Measurements from ENCODE around the gene TYR. TPM values are rescaled to one million over a fixed set of nuclear protein-coding genes. Genes with fewer than 3 reads are reported as not detected.
"Not testable (repeated sequence)": the region's sequence is repeated elsewhere in the genome, so short reads cannot be mapped to it uniquely, and the experiment has no call there.

Gene TYR
- total RNA-seq, 2 experiments from 2014 or later = not detected

DNA sequence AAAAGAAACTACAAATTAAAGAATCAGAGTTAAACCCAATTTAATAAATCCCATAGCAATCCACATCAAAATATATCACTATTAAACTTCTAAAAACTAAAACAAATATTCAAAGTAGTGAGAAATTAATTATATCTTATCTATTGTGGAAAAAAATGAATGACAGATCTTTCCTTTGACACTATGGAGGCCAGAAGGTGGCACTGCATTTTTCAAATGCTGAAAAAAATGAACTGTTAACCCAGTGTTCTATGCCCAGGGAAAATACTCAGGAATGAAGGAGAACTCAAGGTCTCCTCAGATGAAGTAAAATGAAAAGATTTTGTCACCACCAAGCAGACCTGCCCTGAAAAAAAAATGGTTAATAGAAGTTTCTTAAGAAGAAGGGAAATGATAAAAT is 27.7 kb downstream of the TYR start:
- ChIA-PET POLR2A (no interaction called here), CTCF (no interaction called here)
- no peaks in the 10 kb centered on the region for H3K36me3 Mint-ChIP-seq (ENCODE audit: low read depth)
- no peak overlapping the region for H3K4me3 Mint-ChIP-seq
- no peak for DNase-seq
- no peaks in the 10 kb centered on the region for H3K27me3 Mint-ChIP-seq
- H3K4me1 Mint-ChIP-seq (ENCODE audit: low read depth) = no peaks in the 10 kb centered on the region
- ATAC-seq = no peak
- H3K27ac Mint-ChIP-seq = no peak overlapping the region
- TF ChIP-seq, protein P1, sequence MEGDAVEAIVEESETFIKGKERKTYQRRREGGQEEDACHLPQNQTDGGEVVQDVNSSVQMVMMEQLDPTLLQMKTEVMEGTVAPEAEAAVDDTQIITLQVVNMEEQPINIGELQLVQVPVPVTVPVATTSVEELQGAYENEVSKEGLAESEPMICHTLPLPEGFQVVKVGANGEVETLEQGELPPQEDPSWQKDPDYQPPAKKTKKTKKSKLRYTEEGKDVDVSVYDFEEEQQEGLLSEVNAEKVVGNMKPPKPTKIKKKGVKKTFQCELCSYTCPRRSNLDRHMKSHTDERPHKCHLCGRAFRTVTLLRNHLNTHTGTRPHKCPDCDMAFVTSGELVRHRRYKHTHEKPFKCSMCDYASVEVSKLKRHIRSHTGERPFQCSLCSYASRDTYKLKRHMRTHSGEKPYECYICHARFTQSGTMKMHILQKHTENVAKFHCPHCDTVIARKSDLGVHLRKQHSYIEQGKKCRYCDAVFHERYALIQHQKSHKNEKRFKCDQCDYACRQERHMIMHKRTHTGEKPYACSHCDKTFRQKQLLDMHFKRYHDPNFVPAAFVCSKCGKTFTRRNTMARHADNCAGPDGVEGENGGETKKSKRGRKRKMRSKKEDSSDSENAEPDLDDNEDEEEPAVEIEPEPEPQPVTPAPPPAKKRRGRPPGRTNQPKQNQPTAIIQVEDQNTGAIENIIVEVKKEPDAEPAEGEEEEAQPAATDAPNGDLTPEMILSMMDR (IDR thresholded peaks at IDR 0.05) = no peak
- intact Hi-C loops (cut with micrococcal nuclease) = no loop called here
- no peaks in the 10 kb centered on the region for H3K9me3 Mint-ChIP-seq

DNA sequence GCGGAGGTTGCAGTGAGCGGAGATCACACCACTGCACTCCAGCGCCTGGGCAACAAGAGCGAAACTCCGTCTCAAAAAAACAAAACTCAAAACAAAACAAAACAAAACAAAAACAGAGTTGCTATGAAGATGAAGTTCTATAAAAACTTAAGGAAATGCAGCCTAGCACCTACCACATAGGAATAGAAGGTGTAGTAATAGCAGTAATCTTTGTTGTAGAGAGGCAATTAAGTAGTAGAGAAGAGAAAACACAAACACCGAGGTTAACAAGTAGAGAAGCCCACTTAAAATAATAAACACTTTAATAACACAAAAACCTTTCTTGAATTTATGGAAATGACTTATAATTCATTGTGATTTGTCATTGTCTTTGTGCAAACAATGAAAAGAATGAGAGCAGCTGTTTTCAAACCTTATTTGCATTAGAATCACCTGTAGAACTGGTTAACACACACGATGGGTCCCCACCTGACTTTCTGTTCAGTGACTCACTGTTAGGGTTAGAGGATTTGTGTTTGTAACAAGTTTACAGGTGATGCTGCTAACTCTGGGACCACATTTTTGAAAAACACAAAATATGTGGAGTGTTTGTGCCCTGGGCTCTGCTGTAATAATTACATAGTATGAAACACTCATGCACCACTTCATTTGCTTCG is 43.1 kb downstream of the TYR start:
- no peaks in the 10 kb centered on the region for H3K36me3 Mint-ChIP-seq (ENCODE audit: low read depth)
- DNase-seq (no peak), ATAC-seq (no peak)
- no peaks in the 10 kb centered on the region for H3K4me1 Mint-ChIP-seq (ENCODE audit: low read depth)
- ChIA-PET POLR2A (no interaction called here), CTCF (no interaction called here)
- TF ChIP-seq, protein P1 (IDR thresholded peaks at IDR 0.05) = no peak
- intact Hi-C loops (cut with micrococcal nuclease) = no loop called here
- H3K9me3 Mint-ChIP-seq = no peaks in the 10 kb centered on the region
- H3K27ac Mint-ChIP-seq = no peak overlapping the region
- no peak overlapping the region for H3K4me3 Mint-ChIP-seq
- H3K27me3 Mint-ChIP-seq = no peaks in the 10 kb centered on the region

GRCh38 chr11:89235083-89235482 is 57.4 kb downstream of the TYR start:
- no peak overlapping the region for H3K27ac Mint-ChIP-seq
- no peaks in the 10 kb centered on the region for H3K4me1 Mint-ChIP-seq (ENCODE audit: low read depth)
- DNase-seq (no peak), ATAC-seq (no peak)
- intact Hi-C loops (cut with micrococcal nuclease) = no loop called here
- ChIA-PET POLR2A (no interaction called here), CTCF (no interaction called here)
- no peaks in the 10 kb centered on the region for H3K27me3 Mint-ChIP-seq
- H3K9me3 Mint-ChIP-seq = peaks cover 1% of the 10 kb centered on the region
- H3K36me3 Mint-ChIP-seq (ENCODE audit: low read depth) = no peaks in the 10 kb centered on the region
- TF ChIP-seq, protein P1 (IDR thresholded peaks at IDR 0.05) = no peak
- H3K4me3 Mint-ChIP-seq = no peak overlapping the region

- Mint-ChIP-seq H3K36me3 (ENCODE audit: low read depth) (no peaks in the 10 kb centered on the region), H3K27ac (no peak overlapping the region), H3K4me3 (no peak overlapping the region), H3K27me3 (no peaks in the 10 kb centered on the region), H3K4me1 (ENCODE audit: low read depth) (no peaks in the 10 kb centered on the region), H3K9me3 (peaks cover 1% of the 10 kb centered on the region)
- ATAC-seq (no peak), DNase-seq (no peak)
- POLR2A ChIA-PET = no interaction called here
- intact Hi-C loops (cut with micrococcal nuclease) = no loop called here
- CTCF ChIA-PET = no interaction called here
- TF ChIP-seq, protein P1 (IDR thresholded peaks at IDR 0.05) = no peak
These were observed 58.3 kb downstream of the TYR start for GRCh38 chr11:89235976-89236375.

- H3K9me3 Mint-ChIP-seq; H3K27ac Mint-ChIP-seq; ATAC-seq; POLR2A ChIA-PET; H3K36me3 Mint-ChIP-seq (ENCODE audit: low read depth); DNase-seq; H3K4me3 Mint-ChIP-seq; H3K4me1 Mint-ChIP-seq (ENCODE audit: low read depth); H3K27me3 Mint-ChIP-seq; intact Hi-C loops (cut with micrococcal nuclease); CTCF ChIA-PET: not testable (repeated sequence)
These were observed 69.3 kb downstream of the TYR start for GRCh38 chr11:89247007-89247406.

DNA sequence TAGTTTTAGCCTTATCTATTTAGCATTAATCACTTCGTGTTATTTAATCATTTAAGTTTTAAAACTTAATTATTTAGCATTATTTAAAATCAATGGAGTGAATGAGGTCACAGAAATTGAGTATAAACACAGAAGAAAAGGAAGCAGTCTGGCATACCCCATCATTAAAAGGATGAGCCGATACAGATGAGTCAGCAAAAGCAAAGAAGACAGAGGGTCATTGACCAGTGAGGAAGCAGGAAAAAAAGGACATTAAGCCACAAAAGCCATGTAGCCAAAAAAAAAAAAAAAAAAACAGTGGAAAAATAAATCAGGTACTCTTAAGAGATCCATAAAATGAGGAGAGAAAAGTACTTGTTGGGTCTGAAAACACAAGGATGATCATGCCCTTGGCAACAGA is 71.5 kb downstream of the TYR start:
- TF ChIP-seq, protein P1 (IDR thresholded peaks at IDR 0.05) = no peak
- H3K27ac Mint-ChIP-seq = no peak overlapping the region

DNA sequence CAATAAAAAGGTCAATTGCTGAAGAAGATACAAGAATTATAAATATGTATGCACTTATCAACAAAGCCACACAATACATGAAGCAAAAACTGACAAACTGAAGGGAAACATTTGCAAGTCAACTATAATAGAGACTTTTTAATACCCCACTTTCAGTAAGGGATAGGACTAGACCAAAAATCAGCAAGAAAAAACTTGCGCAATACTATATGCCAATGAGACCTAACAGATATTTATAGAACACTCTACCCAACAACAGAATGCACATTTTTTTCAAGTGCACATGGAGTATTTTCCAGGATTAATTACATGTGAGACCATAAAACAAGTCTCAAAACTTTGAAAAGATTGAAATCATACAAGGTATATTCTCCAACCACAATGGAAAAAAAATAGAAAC is 83.8 kb downstream of the TYR start:
- H3K36me3 Mint-ChIP-seq (ENCODE audit: low read depth); intact Hi-C loops (cut with micrococcal nuclease); H3K4me1 Mint-ChIP-seq (ENCODE audit: low read depth); DNase-seq; H3K4me3 Mint-ChIP-seq; CTCF ChIA-PET; H3K9me3 Mint-ChIP-seq; POLR2A ChIA-PET; ATAC-seq; H3K27me3 Mint-ChIP-seq; H3K27ac Mint-ChIP-seq: not testable (repeated sequence)

More for the DNA sequence above, 71.5 kb downstream of the TYR start:
- no peak overlapping the region for H3K4me3 Mint-ChIP-seq
- ChIA-PET CTCF (no interaction called here), POLR2A (no interaction called here)
- intact Hi-C loops (cut with micrococcal nuclease) = no loop called here
- no peaks in the 10 kb centered on the region for H3K9me3 Mint-ChIP-seq
- H3K27me3 Mint-ChIP-seq = no peaks in the 10 kb centered on the region
- ATAC-seq (no peak), DNase-seq (no peak)
- H3K4me1 Mint-ChIP-seq (ENCODE audit: low read depth) = no peaks in the 10 kb centered on the region
- H3K36me3 Mint-ChIP-seq (ENCODE audit: low read depth) = no peaks in the 10 kb centered on the region

All from activated CD8-positive, alpha-beta T cell treated with anti-CD3 and anti-CD28 coated beads for 36 hours (primary cell).